DND-41 (cell line): Measurements from ENCODE around the gene IL1B.

ENCODE experiments used
- CTCF ChIP-seq: IDR thresholded peaks from 2 replicates; pipeline ENCODE4 v1.5.1; 2012; ENCODE audit warnings: borderline replicate concordance, low read length, moderate library complexity, mild to moderate bottlenecking; ENCODE audit not compliant: poor library complexity, severe bottlenecking; ENCODE audit errors: extremely low read depth
- EZH2 ChIP-seq: IDR thresholded peaks from 3 replicates; pipeline ENCODE4 v1.6.1; 2012; ENCODE audit warnings: borderline replicate concordance, low read depth, mild to moderate bottlenecking, moderate library complexity, low read length, inconsistent platforms; ENCODE audit not compliant: severe bottlenecking

GRCh38 chr2:112864072-112864471 is 27.5 kb upstream of the IL1B start:
- no peak for TF ChIP-seq CTCF
- TF ChIP-seq EZH2, result no peak
